Neural progenitor cell (in vitro differentiated cells): ENCODE results near the gene GPR75. TPM values are rescaled to one million over a fixed set of nuclear protein-coding genes. Genes with fewer than 3 reads are reported as not detected.

ENCODE experiments used
- DNase-seq: peaks from one replicate; pipeline ENCODE4 v3.0.0-alpha.2; 2016; ENCODE audit warnings: low spot score
- H2AFZ ChIP-seq: fragments of 200-600 bp; sonication (generic); replicated peaks from 2 replicates; pipeline ENCODE4 v1.6.1; 2016; ENCODE audit warnings: antibody characterized with exemption
- H3F3A ChIP-seq: fragments of 200-600 bp; sonication (generic); 2 replicates; pipeline ENCODE4 v1.6.1; 2016; ENCODE audit warnings: antibody characterized with exemption, low read depth
- H3K27ac ChIP-seq: fragments of 200-600 bp; sonication (generic); 2 replicates; pipeline ENCODE4 v1.5.1; 2016; ENCODE audit warnings: mild to moderate bottlenecking
- H3K27me3 ChIP-seq: fragments of 200-600 bp; sonication (generic); 2 replicates; pipeline ENCODE4 v1.6.1; 2016; ENCODE audit warnings: mild to moderate bottlenecking, moderate library complexity
- H3K36me3 ChIP-seq: fragments of 200-600 bp; sonication (generic); 2 replicates; pipeline ENCODE4 v1.5.1; 2016
- H3K4me1 ChIP-seq: fragments of 200-600 bp; sonication (generic); 2 replicates; pipeline ENCODE4 v1.6.1; 2016; ENCODE audit warnings: mixed run types
- H3K4me2 ChIP-seq: fragments of 200-600 bp; sonication (generic); 2 replicates; pipeline ENCODE4 v1.6.1; 2016
- H3K4me3 ChIP-seq: fragments of 200-600 bp; sonication (generic); 2 replicates; pipeline ENCODE4 v1.5.1; 2016
- H3K79me2 ChIP-seq: fragments of 200-600 bp; sonication (generic); 2 replicates; pipeline ENCODE4 v1.6.1; 2016; ENCODE audit warnings: low read depth
- H3K9ac ChIP-seq: fragments of 200-600 bp; sonication (generic); 2 replicates; pipeline ENCODE4 v1.6.1; 2016
- H3K9me3 ChIP-seq: fragments of 200-600 bp; sonication (generic); 2 replicates; pipeline ENCODE4 v1.5.1; 2016; ENCODE audit warnings: low read depth
- H4K20me1 ChIP-seq: fragments of 200-600 bp; sonication (generic); 2 replicates; pipeline ENCODE4 v1.6.1; 2016; ENCODE audit warnings: low read depth
- H3K27ac Mint-ChIP-seq: 3 replicates; pipeline ENCODE4 v1.8.0; 2021; ENCODE audit warnings: mixed read lengths
- H3K27me3 Mint-ChIP-seq: 2 replicates; pipeline ENCODE4 v1.8.0; 2022; ENCODE audit warnings: low read depth, mild to moderate bottlenecking, inconsistent platforms, moderate library complexity, mixed read lengths; ENCODE audit not compliant: insufficient read depth
- H3K36me3 Mint-ChIP-seq: 3 replicates; pipeline ENCODE4 v1.8.0; 2021; ENCODE audit warnings: mixed read lengths
- H3K4me1 Mint-ChIP-seq: 3 replicates; pipeline ENCODE4 v1.8.0; 2021; ENCODE audit warnings: mixed read lengths
- H3K4me3 Mint-ChIP-seq: 3 replicates; pipeline ENCODE4 v1.8.0; 2021; ENCODE audit warnings: mild to moderate bottlenecking, moderate library complexity, mixed read lengths
- H3K9me3 Mint-ChIP-seq: 3 replicates; pipeline ENCODE4 v1.8.0; 2020; ENCODE audit warnings: mixed read lengths
- CTCF ChIP-seq: fragments of 200-600 bp; sonication (generic); IDR thresholded peaks from 2 replicates; pipeline ENCODE4 v1.5.1; 2017; ENCODE audit warnings: antibody characterized with exemption, mild to moderate bottlenecking
- EZH2 ChIP-seq: fragments of 200-600 bp; sonication (generic); IDR thresholded peaks from 2 replicates; pipeline ENCODE4 v1.6.1; 2017; ENCODE audit warnings: antibody characterized with exemption, mild to moderate bottlenecking, moderate library complexity
- EZH2phosphoT487 ChIP-seq: fragments of 200-600 bp; sonication (generic); IDR thresholded peaks from 2 replicates; pipeline ENCODE4 v1.6.1; 2017; ENCODE audit warnings: antibody characterized with exemption
- total RNA-seq: library from RNA; depleted of rRNA; stranded (reverse); fragments of >200 nt; gene quantifications from 2 replicates; pipeline ENCODE4 v1.2.3, GENCODE V29; 2015; ENCODE audit warnings: low replicate concordance

GPR75 gene
- total RNA-seq, 1 donor from 2014 or later = 0.94 TPM

- H3K4me3 Mint-ChIP-seq = no peak overlapping the region
- no peak overlapping the region for H3K4me2 ChIP-seq
- no peak for DNase-seq
- H3K9me3 ChIP-seq = no peaks in the 10 kb centered on the region
- no peaks in the 10 kb centered on the region for H4K20me1 ChIP-seq
- no peak overlapping the region for H3K27ac Mint-ChIP-seq
- no peaks in the 10 kb centered on the region for H3K27me3 ChIP-seq
- H3K9ac ChIP-seq = no peak overlapping the region
- no peak overlapping the region for H3K4me3 ChIP-seq
- no peaks in the 10 kb centered on the region for H3K4me1 ChIP-seq
- H3K36me3 Mint-ChIP-seq = peaks cover 10% of the 10 kb centered on the region
- H3K79me2 ChIP-seq = no peaks in the 10 kb centered on the region
- H3K27ac ChIP-seq = no peak overlapping the region
- H3F3A ChIP-seq = no peaks in the 10 kb centered on the region
- TF ChIP-seq EZH2 (no peak), CTCF (no peak), EZH2phosphoT487 (no peak)
- no peaks in the 10 kb centered on the region for H3K4me1 Mint-ChIP-seq
- H3K9me3 Mint-ChIP-seq = no peaks in the 10 kb centered on the region
- peaks cover 4% of the 10 kb centered on the region for H3K36me3 ChIP-seq
- peaks cover 2% of the 10 kb centered on the region for H3K27me3 Mint-ChIP-seq
- no peak overlapping the region for H2AFZ ChIP-seq
Observed at GRCh38 chr2:53819634-53820033, 40.1 kb downstream of the GPR75 start.

GRCh38 chr2:53818854-53819435 is 40.8 kb downstream of the GPR75 start:
- no peaks in the 10 kb centered on the region for H3K4me1 ChIP-seq

GRCh38 chr2:53813151-53813550 is 46.6 kb downstream of the GPR75 start:
- Histone ChIP-seq H3K27me3 (no peaks in the 10 kb centered on the region), H3K4me3 (no peak overlapping the region), H3K9ac (no peak overlapping the region), H3K4me2 (no peak overlapping the region), H3F3A (no peaks in the 10 kb centered on the region), H3K79me2 (no peaks in the 10 kb centered on the region), H3K36me3 (peaks cover 17% of the 10 kb centered on the region), H2AFZ (no peak overlapping the region), H3K27ac (no peak overlapping the region), H4K20me1 (no peaks in the 10 kb centered on the region), H3K4me1 (no peaks in the 10 kb centered on the region), H3K9me3 (no peaks in the 10 kb centered on the region)
- Mint-ChIP-seq H3K4me1 (no peaks in the 10 kb centered on the region), H3K36me3 (peaks cover 13% of the 10 kb centered on the region), H3K27me3 (peaks cover 2% of the 10 kb centered on the region), H3K27ac (no peak overlapping the region), H3K4me3 (no peak overlapping the region), H3K9me3 (no peaks in the 10 kb centered on the region)
- TF ChIP-seq EZH2 (no peak), EZH2phosphoT487 (no peak), CTCF (no peak)
- DNase-seq = no peak

More at GRCh38 chr2:53818854-53819435, 40.8 kb downstream of the GPR75 start:
- no peaks in the 10 kb centered on the region for H3K4me1 Mint-ChIP-seq
- Histone ChIP-seq H3K27ac (no peak overlapping the region), H3K4me3 (no peak overlapping the region), H3K27me3 (no peaks in the 10 kb centered on the region), H3K79me2 (no peaks in the 10 kb centered on the region), H4K20me1 (no peaks in the 10 kb centered on the region), H2AFZ (no peak overlapping the region), H3K9ac (no peak overlapping the region), H3K4me2 (no peak overlapping the region), H3K9me3 (no peaks in the 10 kb centered on the region), H3K36me3 (peaks cover 4% of the 10 kb centered on the region), H3F3A (no peaks in the 10 kb centered on the region)
- H3K27ac Mint-ChIP-seq = no peak overlapping the region
- peaks cover 2% of the 10 kb centered on the region for H3K27me3 Mint-ChIP-seq
- H3K36me3 Mint-ChIP-seq = peaks cover 10% of the 10 kb centered on the region
- no peaks in the 10 kb centered on the region for H3K9me3 Mint-ChIP-seq
- no peak for TF ChIP-seq EZH2
- no peak overlapping the region for H3K4me3 Mint-ChIP-seq
- DNase-seq = no peak

GRCh38 chr2:53811601-53812000 is 48.2 kb downstream of the GPR75 start:
- H3K27ac Mint-ChIP-seq = no peak overlapping the region
- H3K27me3 Mint-ChIP-seq = peaks cover 2% of the 10 kb centered on the region
- no peaks in the 10 kb centered on the region for H3K9me3 Mint-ChIP-seq
- no peak overlapping the region for H2AFZ ChIP-seq
- H3K4me3 Mint-ChIP-seq = no peak overlapping the region
- no peak for DNase-seq
- peaks cover 11% of the 10 kb centered on the region for H3K36me3 Mint-ChIP-seq
- H3K27ac ChIP-seq = no peak overlapping the region
- no peak overlapping the region for H3K9ac ChIP-seq
- H3K79me2 ChIP-seq = no peaks in the 10 kb centered on the region
- H3K9me3 ChIP-seq = no peaks in the 10 kb centered on the region
- no peaks in the 10 kb centered on the region for H4K20me1 ChIP-seq
- H3K27me3 ChIP-seq = no peaks in the 10 kb centered on the region
- no peak for TF ChIP-seq CTCF
- TF ChIP-seq EZH2 = no peak
- TF ChIP-seq EZH2phosphoT487 = no peak
- H3F3A ChIP-seq = no peaks in the 10 kb centered on the region
- no peak overlapping the region for H3K4me3 ChIP-seq
- no peak overlapping the region for H3K4me2 ChIP-seq
- no peaks in the 10 kb centered on the region for H3K4me1 Mint-ChIP-seq
- no peaks in the 10 kb centered on the region for H3K4me1 ChIP-seq
- H3K36me3 ChIP-seq = peaks cover 16% of the 10 kb centered on the region
